WTC11 (cell line): ENCODE measurements around the gene SHC2. TPM values are rescaled to one million over a fixed set of nuclear protein-coding genes. Genes with fewer than 3 reads are reported as not detected.

Experiments
- ATAC-seq: fragments of 200-7000 bp; cut with Tn5 transposase; 2 replicates; pipeline ENCODE4 v1.10.0; 2021; ENCODE audit warnings: mild to moderate bottlenecking, moderate library complexity
- CTCF ChIA-PET: fragments of 300-600 bp; sonication (Branson Sonifier 250); formaldehyde crosslinking; loops from one replicate; lab custom pipeline; 2021; ENCODE audit warnings: antibody characterized with exemption; lab: Charles Lee
- POLR2A ChIA-PET: fragments of 350-600 bp; sonication (Branson Sonifier 250); formaldehyde crosslinking; loops from one replicate; lab custom pipeline; 2021; ENCODE audit warnings: antibody characterized with exemption; lab: Charles Lee
- DNase-seq: peaks from one replicate; pipeline ENCODE4 v3.0.0; 2021; ENCODE audit warnings: low spot score
- H3K27ac Mint-ChIP-seq: 2 replicates; pipeline ENCODE4 v1.8.0; 2021; ENCODE audit warnings: mixed read lengths
- H3K27me3 Mint-ChIP-seq: 2 replicates; pipeline ENCODE4 v1.8.0; 2021; ENCODE audit warnings: low read depth, mild to moderate bottlenecking, moderate library complexity, mixed read lengths
- H3K36me3 Mint-ChIP-seq: 2 replicates; pipeline ENCODE4 v1.8.0; 2021; ENCODE audit warnings: mixed read lengths
- H3K4me1 Mint-ChIP-seq: 2 replicates; pipeline ENCODE4 v1.8.0; 2022; ENCODE audit warnings: mixed read lengths
- H3K4me3 Mint-ChIP-seq: 2 replicates; pipeline ENCODE4 v1.8.0; 2021; ENCODE audit warnings: mild to moderate bottlenecking, moderate library complexity, mixed read lengths
- H3K9me3 Mint-ChIP-seq: 2 replicates; pipeline ENCODE4 v1.8.0; 2021; ENCODE audit warnings: mixed read lengths
- CREM ChIP-seq: sonication (generic); formaldehyde crosslinking; IDR thresholded peaks from 2 replicates; pipeline ENCODE4 v1.8.1; 2022; ENCODE audit warnings: mild to moderate bottlenecking, missing genetic modification reagents, moderate library complexity
- E2F4 ChIP-seq: sonication (generic); formaldehyde crosslinking; IDR thresholded peaks from 2 replicates; pipeline ENCODE4 v1.8.1; 2022; ENCODE audit warnings: low read depth, mild to moderate bottlenecking, moderate library complexity, missing genetic modification reagents, borderline replicate concordance
- EMX1 ChIP-seq: fragments of 250-450 bp; sonication (Bioruptor Pico); IDR thresholded peaks from 2 replicates; pipeline ENCODE4 v1.8.0; 2021; ENCODE audit warnings: mild to moderate bottlenecking
- ESRRA ChIP-seq: sonication (generic); formaldehyde crosslinking; IDR thresholded peaks from 2 replicates; pipeline ENCODE4 v1.8.1; 2022; ENCODE audit warnings: mild to moderate bottlenecking, missing genetic modification reagents, borderline replicate concordance
- FOXJ3 ChIP-seq: sonication (generic); formaldehyde crosslinking; IDR thresholded peaks from 2 replicates; pipeline ENCODE4 v1.9.0; 2021; ENCODE audit warnings: missing genetic modification reagents, mild to moderate bottlenecking, borderline replicate concordance
- HMGA2 ChIP-seq: fragments of 250-450 bp; sonication (Bioruptor Pico); IDR thresholded peaks from 2 replicates; pipeline ENCODE4 v1.4.0; 2021; ENCODE audit warnings: mild to moderate bottlenecking, moderate library complexity
- IRF2 ChIP-seq: sonication (generic); formaldehyde crosslinking; IDR thresholded peaks from 2 replicates; pipeline ENCODE4 v1.8.0; 2022; ENCODE audit warnings: low read depth, missing genetic modification reagents, borderline replicate concordance
- JAZF1 ChIP-seq: fragments of 250-450 bp; sonication (Bioruptor Pico); IDR thresholded peaks from 2 replicates; pipeline ENCODE4 v1.9.0; 2021; ENCODE audit warnings: moderate library complexity, mild to moderate bottlenecking, inconsistent platforms
- NFE2L1 ChIP-seq: sonication (generic); formaldehyde crosslinking; IDR thresholded peaks from 2 replicates; pipeline ENCODE4 v1.8.1; 2023; ENCODE audit warnings: missing genetic modification reagents
- OVOL2 ChIP-seq: fragments of 250-450 bp; sonication (Bioruptor Pico); IDR thresholded peaks from 2 replicates; pipeline ENCODE4 v1.9.0; 2021; ENCODE audit warnings: mild to moderate bottlenecking, borderline replicate concordance
- PRDM15 ChIP-seq: sonication (generic); formaldehyde crosslinking; IDR thresholded peaks from 2 replicates; pipeline ENCODE4 v1.8.0; 2022; ENCODE audit warnings: missing genetic modification reagents
- SMAD3 ChIP-seq: sonication (generic); formaldehyde crosslinking; IDR thresholded peaks from 2 replicates; pipeline ENCODE4 v1.8.0; 2022; ENCODE audit warnings: missing genetic modification reagents, mild to moderate bottlenecking, borderline replicate concordance
- SOX15 ChIP-seq: fragments of 250-450 bp; sonication (Bioruptor Pico); IDR thresholded peaks from 2 replicates; pipeline ENCODE4 v1.9.0; 2021; ENCODE audit warnings: mild to moderate bottlenecking
- TEAD1 ChIP-seq: sonication (generic); formaldehyde crosslinking; IDR thresholded peaks from 2 replicates; pipeline ENCODE4 v1.8.0; 2022; ENCODE audit warnings: mild to moderate bottlenecking, missing genetic modification reagents
- ZBTB43 ChIP-seq: sonication (generic); formaldehyde crosslinking; IDR thresholded peaks from 2 replicates; pipeline ENCODE4 v1.8.1; 2023; ENCODE audit warnings: mild to moderate bottlenecking, missing genetic modification reagents
- ZNF121 ChIP-seq: sonication (generic); formaldehyde crosslinking; IDR thresholded peaks from 2 replicates; pipeline ENCODE4 v1.8.0; 2023; ENCODE audit warnings: missing genetic modification reagents
- ZNF281 ChIP-seq: sonication (generic); formaldehyde crosslinking; IDR thresholded peaks from 2 replicates; pipeline ENCODE4 v1.8.0; 2023; ENCODE audit warnings: mild to moderate bottlenecking, missing genetic modification reagents
- ZSCAN18 ChIP-seq: fragments of 250-450 bp; sonication (Bioruptor Pico); IDR thresholded peaks from 2 replicates; pipeline ENCODE4 v2.1.2; 2022; ENCODE audit warnings: mild to moderate bottlenecking, moderate library complexity
- total RNA-seq: library from RNA; stranded (reverse); gene quantifications from 3 replicates; pipeline ENCODE4 v1.2.3, GENCODE V29; 2021

SHC2 gene
- total RNA-seq, 1 experiment from 2014 or later, result 8.4 TPM

GRCh38 chr19:439167-439900, 21.5 kb downstream of the SHC2 start:
- H3K4me3 Mint-ChIP-seq, result no peak overlapping the region
- ATAC-seq (no peak), DNase-seq (no peak)
- H3K36me3 Mint-ChIP-seq, result 0 out of 2 replicates have a peak, but pooled peaks cover 7% of the 10 kb centered on the region
- ChIA-PET POLR2A (no interaction called here), CTCF (interaction anchor here (1.3 kb wide), 1 partner anchor 56 kb away, joined by 3 read pairs; no protein-coding TSS in a partner anchor)
- peaks cover 5% of the 10 kb centered on the region for H3K9me3 Mint-ChIP-seq
- no peaks in the 10 kb centered on the region for H3K27me3 Mint-ChIP-seq
- TF ChIP-seq JAZF1, result no peak
- no peak for TF ChIP-seq E2F4 (CRISPR knock-in tag)
- no peak for TF ChIP-seq FOXJ3 (CRISPR knock-in tag)
- no peak for TF ChIP-seq IRF2
- no peak for TF ChIP-seq PRDM15 (CRISPR knock-in tag)
- TF ChIP-seq TEAD1, result no peak
- no peak for TF ChIP-seq ZNF121 (CRISPR knock-in tag)
- H3K4me1 Mint-ChIP-seq, result no peaks in the 10 kb centered on the region; the same call in 1 of the 2 replicates
- no peak overlapping the region for H3K27ac Mint-ChIP-seq

DNA sequence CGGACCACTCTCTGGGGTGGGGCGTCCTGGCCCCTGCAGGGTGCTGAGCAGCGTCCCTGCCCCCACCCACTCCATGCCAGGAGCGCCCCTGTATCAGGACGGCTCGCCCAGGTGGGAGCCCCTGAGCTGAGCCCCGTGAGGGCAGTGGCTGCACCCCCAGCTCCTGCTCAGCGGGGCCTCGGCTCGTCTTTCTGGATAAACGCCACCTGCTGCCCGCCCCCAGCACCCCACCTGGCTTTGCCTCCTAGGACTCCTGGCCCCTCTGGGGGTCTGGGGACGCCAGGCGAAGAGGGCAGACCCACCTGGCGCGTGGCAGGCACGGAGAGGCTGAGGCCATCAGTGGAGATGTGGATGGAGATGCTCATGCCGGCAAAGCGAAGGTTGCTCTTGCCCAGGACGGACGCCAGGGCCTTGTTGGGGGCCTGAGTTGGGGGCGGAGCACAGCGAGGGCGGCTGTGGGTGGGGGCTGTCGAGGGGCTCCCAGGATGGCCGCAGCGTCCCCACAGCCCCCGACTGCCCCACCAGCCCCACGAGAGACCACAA, 22.3 kb downstream of the SHC2 start:
- peak; percentile 30; the same call in 1 of the 2 replicates for ATAC-seq
- Mint-ChIP-seq H3K27ac (no peak overlapping the region), H3K36me3 (0 out of 2 replicates have a peak, but pooled peaks cover 7% of the 10 kb centered on the region), H3K4me3 (no peak overlapping the region), H3K27me3 (no peaks in the 10 kb centered on the region), H3K4me1 (no peaks in the 10 kb centered on the region; the same call in 1 of the 2 replicates), H3K9me3 (peaks cover 5% of the 10 kb centered on the region)
- ChIA-PET POLR2A (interaction anchor here (1.0 kb wide), 1 partner anchor 30 kb away, joined by 3 read pairs; the partner anchor contains the start of gene C2CD4C), CTCF (no interaction called here)
- TF ChIP-seq OVOL2 (CRISPR knock-in tag) (no peak), PRDM15 (CRISPR knock-in tag) (no peak), CREM (no peak), HMGA2 (no peak), SOX15 (no peak), SMAD3 (CRISPR knock-in tag) (no peak), ZBTB43 (CRISPR knock-in tag) (no peak), EMX1 (no peak), ZNF281 (no peak), NFE2L1 (CRISPR knock-in tag) (no peak), ESRRA (CRISPR knock-in tag) (no peak), ZSCAN18 (no peak), ZNF121 (CRISPR knock-in tag) (no peak)
- no peak for DNase-seq
